Measurements from ENCODE around the gene HOXC11. TPM values are rescaled to one million over a fixed set of nuclear protein-coding genes. Genes with fewer than 3 reads are reported as not detected.
A peak's percentile ranks its signal among the peaks of the same experiment; 100 is the strongest.

HOXC11 gene
- total RNA-seq, 1 experiment from 2014 or later = 5.7 TPM

GRCh38 chr12:53994009-53994263, 21.0 kb downstream of the HOXC11 start:
- no peaks in the 10 kb centered on the region for H3K27me3 ChIP-seq (replicated peaks; ENCODE audit: insufficient read depth, low read depth, low read length, poor library complexity)
- intact Hi-C loops (cut with micrococcal nuclease; ENCODE audit: unreplicated experiment) = no loop called here
- H3K36me3 ChIP-seq (ENCODE audit: insufficient read depth, low read length, poor library complexity, severe bottlenecking) = no peaks in the 10 kb centered on the region
- no peaks in the 10 kb centered on the region for H3K9me3 ChIP-seq (ENCODE audit: low read depth, low read length, poor library complexity, severe bottlenecking)
- CTCF ChIA-PET = no interaction called here
- BruUV-seq (replicated peaks) = no TSS peak
- peaks cover 85% of the 10 kb centered on the region for H3K4me1 ChIP-seq (ENCODE audit: insufficient read depth, low read length, poor library complexity, severe bottlenecking)
- H3K27ac ChIP-seq (ENCODE audit: low read depth, low read length, poor library complexity, severe bottlenecking) = peak overlapping the region; percentile 98
- POLR2A ChIA-PET (ENCODE audit: low non-redundant PET) = interaction anchor here (0.8 kb wide), 1 partner anchor 20 kb away, joined by 3 read pairs; no protein-coding TSS in a partner anchor
- peak overlapping the region; percentile 70 for H3K4me3 ChIP-seq (ENCODE audit: low read depth, low read length, poor library complexity, severe bottlenecking)
- no peak for DNase-seq (ENCODE audit: low spot score)
- TF ChIP-seq CTCF (conservative IDR thresholded peaks at IDR 0.05; ENCODE audit: low read depth, low read length) = no peak
- TF ChIP-seq EZH2 (IDR thresholded peaks at IDR 0.05; ENCODE audit: borderline replicate concordance, low read depth, low read length, poor library complexity, severe bottlenecking) = no peak

- ChIA-PET POLR2A (ENCODE audit: low non-redundant PET) (interaction anchor here (0.8 kb wide), 1 partner anchor 20 kb away, joined by 3 read pairs; no protein-coding TSS in a partner anchor), CTCF (interaction anchor here (1.1 kb wide), 1 partner anchor 213 kb away, joined by 3 read pairs; no protein-coding TSS in a partner anchor)
- Histone ChIP-seq H3K9me3 (ENCODE audit: low read depth, low read length, poor library complexity, severe bottlenecking) (no peaks in the 10 kb centered on the region), H3K27me3 (replicated peaks; ENCODE audit: insufficient read depth, low read depth, low read length, poor library complexity) (no peaks in the 10 kb centered on the region), H3K36me3 (ENCODE audit: insufficient read depth, low read length, poor library complexity, severe bottlenecking) (no peaks in the 10 kb centered on the region), H3K4me3 (ENCODE audit: low read depth, low read length, poor library complexity, severe bottlenecking) (peak overlapping the region; percentile 70), H3K27ac (ENCODE audit: low read depth, low read length, poor library complexity, severe bottlenecking) (peak overlapping the region; percentile 98), H3K4me1 (ENCODE audit: insufficient read depth, low read length, poor library complexity, severe bottlenecking) (peaks cover 86% of the 10 kb centered on the region)
- BruUV-seq (replicated peaks) = no TSS peak
- TF ChIP-seq EZH2 (IDR thresholded peaks at IDR 0.05; ENCODE audit: borderline replicate concordance, low read depth, low read length, poor library complexity, severe bottlenecking) (no peak), CTCF (conservative IDR thresholded peaks at IDR 0.05; ENCODE audit: low read depth, low read length) (no peak)
- intact Hi-C loops (cut with micrococcal nuclease; ENCODE audit: unreplicated experiment) = no loop called here
- no peak for DNase-seq (ENCODE audit: low spot score)
Measured at GRCh38 chr12:53994264-53995001, 21.5 kb downstream of the HOXC11 start.

- ChIA-PET CTCF (interaction anchor here (1.1 to 1.5 kb wide), 2 partner anchors 10 to 213 kb away, joined by 3 to 8 read pairs; partner anchors contain the start of gene HOXC10), POLR2A (ENCODE audit: low non-redundant PET) (no interaction called here)
- Histone ChIP-seq H3K4me1 (ENCODE audit: insufficient read depth, low read length, poor library complexity, severe bottlenecking) (peaks cover 81% of the 10 kb centered on the region), H3K27ac (ENCODE audit: low read depth, low read length, poor library complexity, severe bottlenecking) (peak overlapping the region; percentile 98), H3K36me3 (ENCODE audit: insufficient read depth, low read length, poor library complexity, severe bottlenecking) (no peaks in the 10 kb centered on the region), H3K27me3 (replicated peaks; ENCODE audit: insufficient read depth, low read depth, low read length, poor library complexity) (no peaks in the 10 kb centered on the region), H3K9me3 (ENCODE audit: low read depth, low read length, poor library complexity, severe bottlenecking) (no peaks in the 10 kb centered on the region), H3K4me3 (ENCODE audit: low read depth, low read length, poor library complexity, severe bottlenecking) (peak overlapping the region; percentile 70)
- TSS peak; percentile 49 for BruUV-seq (replicated peaks)
- no peak for DNase-seq (ENCODE audit: low spot score)
- intact Hi-C loops (cut with micrococcal nuclease; ENCODE audit: unreplicated experiment) = no loop called here
- TF ChIP-seq EZH2 (IDR thresholded peaks at IDR 0.05; ENCODE audit: borderline replicate concordance, low read depth, low read length, poor library complexity, severe bottlenecking) = no peak
Measured at GRCh38 chr12:53995002-53995377, 22.1 kb downstream of the HOXC11 start.
